K562 (cell line): Measurements from ENCODE around the gene TXN2. TPM values are rescaled to one million over a fixed set of nuclear protein-coding genes. Genes with fewer than 3 reads are reported as not detected.

ENCODE experiments used
- ATAC-seq: fragments of 200-7000 bp; cut with Tn5 transposase; 3 replicates; pipeline ENCODE4 v1.9.1; 2020; ENCODE audit warnings: moderate library complexity
- BruUV-seq: library from RNA; stranded (reverse); fragments of 400-500 nt; replicated peaks from 2 replicates; lab custom pipeline; 2021; lab: Mats Ljungman, UMichigan
- CTCF ChIA-PET: fragments of 300-600 bp; formaldehyde crosslinking; extraction: SDS; loops from one replicate; lab custom pipeline; 2021; ENCODE audit warnings: low intra/inter-chr PET ratio; lab: Yijun Ruan, JAX
- POLR2A ChIA-PET: fragments of 300-600, 350-650 bp; sonication (Branson Sonifier 250); formaldehyde crosslinking; extraction: SDS; loops from one replicate; lab custom pipeline; 2021; ENCODE audit warnings: antibody characterized with exemption, inconsistent platforms; lab: Yijun Ruan, JAX
- DNase-seq, 4 experiments: peaks; one replicate each; pipeline versions ENCODE4 v3.0.0 to v3.0.0-alpha.2; 2011 to 2018; ENCODE audit warnings: low spot score in 3 of 4, mixed read lengths in 3 of 4; ENCODE audit errors: extremely low read depth in 1 of 4
- FAIRE-seq: peaks from 2 replicates; lab custom pipeline; 2011; peaks lifted over from hg19 to GRCh38; lab: Jason Lieb, UNC
- H2AFZ ChIP-seq: 2 replicates; pipeline ENCODE4 v1.6.0; 2011; ENCODE audit warnings: low read depth, low read length, control low read depth, inconsistent platforms
- H3K27ac ChIP-seq: fragments of 200-600 bp; 3 replicates; pipeline ENCODE4 v1.8.0; 2011; ENCODE audit warnings: low read depth, mild to moderate bottlenecking, control low read depth, inconsistent platforms, low read length, moderate library complexity, mixed read lengths; ENCODE audit errors: extremely low read depth
- H3K27me3 ChIP-seq, 2 experiments: fragments of 300-600 bp in 1 of 2; 2 replicates in 1 of 2; 3 replicates in 1 of 2; pipeline versions ENCODE4 v1.6.0 to v1.8.0; 2011; ENCODE audit warnings: inconsistent platforms in 2 of 2, low read length in 2 of 2, mild to moderate bottlenecking in 1 of 2, mixed read lengths in 1 of 2, moderate library complexity in 1 of 2; ENCODE audit not compliant: control insufficient read depth in 2 of 2, insufficient read depth in 2 of 2
- H3K36me3 ChIP-seq: fragments of 300-600 bp; 3 replicates; pipeline ENCODE4 v1.8.0; 2011; ENCODE audit warnings: mild to moderate bottlenecking, low read length, inconsistent platforms; ENCODE audit not compliant: control insufficient read depth, insufficient read depth
- H3K4me1 ChIP-seq, 2 experiments: fragments of 200-600 bp in 1 of 2; replicated peaks in 1 of 2; 2 replicates in 1 of 2; 3 replicates in 1 of 2; pipeline versions ENCODE4 v1.5.1 to v1.8.0; 2011; ENCODE audit warnings: inconsistent platforms in 2 of 2, low read length in 2 of 2, mild to moderate bottlenecking in 1 of 2, mixed read lengths in 1 of 2, moderate library complexity in 1 of 2; ENCODE audit not compliant: control insufficient read depth in 2 of 2, insufficient read depth in 2 of 2
- H3K4me2 ChIP-seq: 2 replicates; pipeline ENCODE4 v1.6.1; 2011; ENCODE audit warnings: low read length, control low read depth, inconsistent platforms, mixed read lengths; ENCODE audit not compliant: insufficient read depth
- H3K4me3 ChIP-seq: fragments of 200-600 bp; sonication (generic), shearing (Covaris generic); 2 replicates; pipeline ENCODE4 v1.5.1; 2016; ENCODE audit warnings: control low read depth, inconsistent platforms
- H3K79me2 ChIP-seq: fragments of 200-600 bp; 3 replicates; pipeline ENCODE4 v1.8.0; 2011; ENCODE audit warnings: low read length, inconsistent platforms; ENCODE audit not compliant: control insufficient read depth, insufficient read depth
- H3K9ac ChIP-seq, 2 experiments: 2 replicates each; pipeline versions ENCODE4 v1.6.0 to v1.6.1; 2011; ENCODE audit warnings: low read depth in 2 of 2, low read length in 2 of 2, control low read depth in 1 of 2, inconsistent platforms in 1 of 2, mild to moderate bottlenecking in 1 of 2, mixed read lengths in 1 of 2; ENCODE audit not compliant: insufficient read depth in 1 of 2
- H3K9me1 ChIP-seq: one replicate; pipeline ENCODE4 v1.6.0; 2011; ENCODE audit warnings: inconsistent platforms, mild to moderate bottlenecking, low read length, moderate library complexity; ENCODE audit not compliant: control insufficient read depth, insufficient read depth
- H3K9me3 ChIP-seq: replicated peaks from 2 replicates; pipeline ENCODE4 v1.5.1; 2011; ENCODE audit warnings: low read depth, low read length, inconsistent platforms; ENCODE audit not compliant: control insufficient read depth, insufficient read depth
- H4K20me1 ChIP-seq: replicated peaks from 2 replicates; pipeline ENCODE4 v1.6.1; 2011; ENCODE audit warnings: low read length, inconsistent platforms, mixed read lengths; ENCODE audit not compliant: control insufficient read depth, insufficient read depth
- BHLHE40 ChIP-seq: IDR thresholded peaks from 2 replicates; pipeline ENCODE4 v1.6.1; 2011; ENCODE audit warnings: low read length, improper control_type of control experiment
- CREBBP ChIP-seq: IDR thresholded peaks from one replicate; pipeline ENCODE4 v1.6.1; 2012; ENCODE audit warnings: low read depth, mild to moderate bottlenecking, control low read depth, inconsistent platforms, low read length
- ETV1 ChIP-seq: fragments of 450-650 bp; conservative IDR thresholded peaks from 2 replicates; pipeline ENCODE4 v1.6.1; 2016; ENCODE audit warnings: missing genetic modification characterization, control low read depth, low read depth, missing compliant biosample characterization
- EZH2 ChIP-seq: IDR thresholded peaks from 2 replicates; pipeline ENCODE4 v1.6.1; 2012; ENCODE audit warnings: low read depth, mild to moderate bottlenecking, inconsistent platforms, low read length, borderline replicate concordance
- FOS ChIP-seq: IDR thresholded peaks from 3 replicates; pipeline ENCODE4 v1.6.1; 2011; ENCODE audit not compliant: insufficient read length; ENCODE audit errors: extremely low read depth
- FOSL1 ChIP-seq: fragments of 200-800 bp; sonication (Bioruptor generic); conservative IDR thresholded peaks from 2 replicates; pipeline ENCODE4 v1.6.1; 2016; ENCODE audit warnings: missing genetic modification characterization, missing compliant biosample characterization
- KLF1 ChIP-seq: fragments of 450-650 bp; IDR thresholded peaks from 2 replicates; pipeline ENCODE4 v1.6.1; 2016; ENCODE audit warnings: missing genetic modification characterization, missing compliant biosample characterization
- KLF10 ChIP-seq: fragments of 250-450 bp; sonication (Bioruptor Pico); IDR thresholded peaks from 2 replicates; pipeline ENCODE4 v1.6.1; 2021; ENCODE audit warnings: matching md5 sums
- LARP7 ChIP-seq: fragments of 450-650 bp; IDR thresholded peaks from 2 replicates; pipeline ENCODE4 v1.6.1; 2016
- PHTF2 ChIP-seq: fragments of 250-450 bp; sonication (Bioruptor Pico); IDR thresholded peaks from 2 replicates; pipeline ENCODE4 v1.5.0; 2021; ENCODE audit warnings: mild to moderate bottlenecking
- RAD21 ChIP-seq, 2 experiments: fragments of 250-450 bp in 1 of 2; fragments of 450-650 bp in 1 of 2; sonication (Bioruptor Pico) in 1 of 2; formaldehyde crosslinking in 1 of 2; IDR thresholded peaks in 1 of 2; conservative IDR thresholded peaks in 1 of 2; 2 replicates each; pipeline versions ENCODE4 v1.4.0 to v1.8.0; 2020 to 2022; ENCODE audit warnings: mild to moderate bottlenecking in 2 of 2, moderate library complexity in 1 of 2
- SPI1 ChIP-seq: IDR thresholded peaks from 2 replicates; pipeline ENCODE4 v1.6.1; 2011; ENCODE audit warnings: low read depth, low read length, control low read depth, borderline replicate concordance
- STAT5A ChIP-seq: IDR thresholded peaks from 2 replicates; pipeline ENCODE4 v1.6.1; 2012; ENCODE audit warnings: low read length, inconsistent platforms, borderline replicate concordance
- TAF9B ChIP-seq: fragments of 450-650 bp; IDR thresholded peaks from 2 replicates; pipeline ENCODE4 v1.6.1; 2018; ENCODE audit warnings: mild to moderate bottlenecking; ENCODE audit not compliant: partially characterized antibody
- TFE3 ChIP-seq: fragments of 450-650 bp; formaldehyde crosslinking; IDR thresholded peaks from 2 replicates; pipeline ENCODE4 v1.4.0; 2020; ENCODE audit warnings: mild to moderate bottlenecking, mixed read lengths
- ZBTB8A ChIP-seq: fragments of 450-650 bp; IDR thresholded peaks from 2 replicates; pipeline ENCODE4 v1.6.1; 2018; ENCODE audit warnings: mild to moderate bottlenecking, moderate library complexity; ENCODE audit not compliant: partially characterized antibody
- ZC3H11A ChIP-seq: IDR thresholded peaks from 2 replicates; pipeline ENCODE4 v1.6.1; 2012; ENCODE audit warnings: low read depth, low read length, improper control_type of control experiment
- WGBS: fragments of 100-300 bp; shearing (Covaris generic); methylation state at CpG from one replicate; pipeline ENCODE4 v1.1.6; 2016; ENCODE audit warnings: low coverage, mixed read lengths; ENCODE audit not compliant: insufficient coverage; ENCODE audit errors: missing lambda C conversion rate; 5-methylcytosine and 5-hydroxymethylcytosine counted together
- in situ Hi-C: fragments of 300-500 bp; cut with MboI; formaldehyde crosslinking; loops from 4 replicates; pipeline ENCODE4 v1.15.0; 2018; ENCODE audit warnings: inconsistent platforms, mixed read lengths
- intact Hi-C: fragments of 100-400 bp; cut with micrococcal nuclease; formaldehyde crosslinking; loops from 2 replicates; pipeline ENCODE4 v1.14.2; 2022
- polyA plus RNA-seq, 8 experiments: library from polyadenylated mRNA; depleted of rRNA in 4 of 8; stranded (reverse) in 5 of 8; unstranded in 3 of 8; fragments of >200 nt; fragmentation: Nextera tagmentation in 2 of 8; fragmentation: Illumina TruSeq in 1 of 8; extraction: Ambion mirVana in 2 of 8; extraction: Trizol in 1 of 8; gene quantifications; 2 replicates each; pipeline versions ENCODE4 v1.2.1 to v1.2.3, GENCODE V29; 2011 to 2014; ENCODE audit warnings: inconsistent platforms in 1 of 8, missing spikeins in 1 of 8
- total RNA-seq, 7 experiments: library from RNA; depleted of rRNA in 6 of 7; stranded (reverse); fragments of >200 nt in 6 of 7; fragmentation: Illumina TruSeq in 2 of 7; extraction: Trizol in 2 of 7; gene quantifications; 2 replicates each; pipeline versions ENCODE4 v1.2.1 to v1.2.3, GENCODE V29; 2011 to 2021; ENCODE audit warnings: low replicate concordance in 1 of 7
- TF ChIP-seq, protein P1 (sequence below), 3 experiments: fragments of 200-800 bp in 1 of 3; fragments of 250-450 bp in 1 of 3; fragments of 450-650 bp in 1 of 3; sonication (Bioruptor Pico) in 1 of 3; sonication (Bioruptor generic) in 1 of 3; formaldehyde crosslinking in 1 of 3; IDR thresholded peaks; 2 replicates each; pipeline versions ENCODE4 v1.6.1 to v1.8.0; 2016 to 2022; ENCODE audit warnings: mild to moderate bottlenecking in 2 of 3, missing genetic modification characterization in 2 of 3, missing compliant biosample characterization in 1 of 3, moderate library complexity in 1 of 3

Gene TXN2
- total and polyA plus RNA-seq, 9 of the 15 experiments (the other 6 are each of a cell fraction or from before 2014, with no cell fraction given): 48.5 to 399 (median 118) TPM

DNA sequence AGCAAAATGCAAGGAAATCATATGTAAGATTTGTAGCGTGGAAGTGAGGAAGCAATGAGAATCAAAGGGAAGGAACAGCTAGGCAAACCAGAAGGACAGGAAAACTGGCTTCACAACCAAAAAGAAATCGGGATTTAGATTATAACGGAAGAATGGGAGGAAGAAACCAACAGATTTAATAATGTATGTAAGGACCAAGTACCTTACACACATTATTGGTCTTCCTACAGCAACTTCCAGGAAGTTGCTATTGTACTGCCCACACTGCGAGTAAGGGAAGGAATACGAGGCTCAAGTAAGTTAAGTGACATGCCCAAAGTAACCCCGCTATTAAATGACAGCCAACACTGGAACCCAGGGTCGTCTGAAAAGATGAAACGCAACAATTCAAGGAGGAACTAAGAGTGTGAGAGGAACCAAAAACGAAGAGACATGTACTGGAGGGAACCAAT, 473 bp downstream of the TXN2 start:
- intact Hi-C loops: loop anchor here (2.0 kb wide), 1 partner anchor 26 kb away; the partner anchor contains the start of gene FOXRED2
- Histone ChIP-seq H3K4me3 (peak overlapping the region; percentile 57), H2AFZ (peak overlapping the region; percentile 72), H3K4me2 (peak overlapping the region; percentile 82), H3K9me3 (peaks cover 5% of the 10 kb centered on the region), H3K9ac (peak overlapping the region; percentile 91 to 92), H3K36me3 (peaks cover 37% of the 10 kb centered on the region), H3K27me3 (no peaks in the 10 kb centered on the region), H3K4me1 (peaks cover 22 to 25% of the 10 kb centered on the region in 2 experiments; a peak in 4 of 5 replicates), H4K20me1 (no peaks in the 10 kb centered on the region), H3K79me2 (peaks cover 26% of the 10 kb centered on the region), H3K9me1 (no peaks in the 10 kb centered on the region), H3K27ac (peak overlapping the region; percentile 88)
- FAIRE-seq (no peak), DNase-seq (no peak), ATAC-seq (no peak)
- WGBS: 2% methylated on average over 9 of the region's 9 CpGs
- CTCF ChIA-PET: no interaction called here
- POLR2A ChIA-PET: interaction anchor here (0.6 to 2.0 kb wide), 4 partner anchors 10 to 113 kb away, joined by 3 to 9 read pairs (median 5); partner anchors contain the start of gene FOXRED2
- BruUV-seq: TSS peak; percentile 67
- in situ Hi-C loops: no loop called here
- TF ChIP-seq PHTF2 (no peak), EZH2 (no peak), BHLHE40 (no peak), FOSL1 (no peak), CREBBP (no peak), TAF9B (peak; percentile 60), ETV1 (tag) (0 out of 2 replicates have a peak, but pooled peaks have one; percentile 15), ZC3H11A (0 out of 2 replicates have a peak, but pooled peaks have one; percentile 24), RAD21 (CRISPR knock-in tag; conservative IDR thresholded peaks at IDR 0.05 in 1 of 2, IDR thresholded peaks at IDR 0.05 in 1 of 2) (no peak), TFE3 (CRISPR knock-in tag) (no peak), KLF10 (CRISPR knock-in tag) (no peak), SPI1 (0 out of 2 replicates have a peak, but pooled peaks have one; percentile 22), ZBTB8A (no peak), STAT5A (no peak), KLF1 (tag) (no peak), LARP7 (0 out of 2 replicates have a peak, but pooled peaks have one; percentile 53), FOS (no peak)
- TF ChIP-seq, protein P1, sequence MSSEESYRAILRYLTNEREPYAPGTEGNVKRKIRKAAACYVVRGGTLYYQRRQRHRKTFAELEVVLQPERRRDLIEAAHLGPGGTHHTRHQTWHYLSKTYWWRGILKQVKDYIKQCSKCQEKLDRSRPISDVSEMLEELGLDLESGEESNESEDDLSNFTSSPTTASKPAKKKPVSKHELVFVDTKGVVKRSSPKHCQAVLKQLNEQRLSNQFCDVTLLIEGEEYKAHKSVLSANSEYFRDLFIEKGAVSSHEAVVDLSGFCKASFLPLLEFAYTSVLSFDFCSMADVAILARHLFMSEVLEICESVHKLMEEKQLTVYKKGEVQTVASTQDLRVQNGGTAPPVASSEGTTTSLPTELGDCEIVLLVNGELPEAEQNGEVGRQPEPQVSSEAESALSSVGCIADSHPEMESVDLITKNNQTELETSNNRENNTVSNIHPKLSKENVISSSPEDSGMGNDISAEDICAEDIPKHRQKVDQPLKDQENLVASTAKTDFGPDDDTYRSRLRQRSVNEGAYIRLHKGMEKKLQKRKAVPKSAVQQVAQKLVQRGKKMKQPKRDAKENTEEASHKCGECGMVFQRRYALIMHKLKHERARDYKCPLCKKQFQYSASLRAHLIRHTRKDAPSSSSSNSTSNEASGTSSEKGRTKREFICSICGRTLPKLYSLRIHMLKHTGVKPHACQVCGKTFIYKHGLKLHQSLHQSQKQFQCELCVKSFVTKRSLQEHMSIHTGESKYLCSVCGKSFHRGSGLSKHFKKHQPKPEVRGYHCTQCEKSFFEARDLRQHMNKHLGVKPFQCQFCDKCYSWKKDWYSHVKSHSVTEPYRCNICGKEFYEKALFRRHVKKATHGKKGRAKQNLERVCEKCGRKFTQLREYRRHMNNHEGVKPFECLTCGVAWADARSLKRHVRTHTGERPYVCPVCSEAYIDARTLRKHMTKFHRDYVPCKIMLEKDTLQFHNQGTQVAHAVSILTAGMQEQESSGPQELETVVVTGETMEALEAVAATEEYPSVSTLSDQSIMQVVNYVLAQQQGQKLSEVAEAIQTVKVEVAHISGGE (CRISPR knock-in tag; IDR thresholded peaks at IDR 0.05): 0 out of 6 replicates have a peak, but pooled peaks of 1 of the 3 experiments have one; percentile 91
